Neuronal stem cell (in vitro differentiated cells): ENCODE results near the gene ITGAL.

Experiments
- DNase-seq: peaks from one replicate; pipeline ENCODE4 v3.0.0-alpha.2; 2013; ENCODE audit warnings: low spot score
- H2AFZ ChIP-seq: one replicate; pipeline ENCODE4 v1.6.1; 2013; ENCODE audit warnings: mild to moderate bottlenecking, low read length, inconsistent platforms
- H2AK5ac ChIP-seq: 2 replicates; pipeline ENCODE4 v1.6.1; 2013; ENCODE audit warnings: low read depth, mild to moderate bottlenecking, inconsistent platforms, low read length, moderate library complexity, mixed read lengths
- H2BK120ac ChIP-seq: 2 replicates; pipeline ENCODE4 v1.6.1; 2013; ENCODE audit warnings: low read depth, mild to moderate bottlenecking, inconsistent platforms, low read length, moderate library complexity, mixed read lengths
- H2BK12ac ChIP-seq: one replicate; pipeline ENCODE4 v1.6.1; 2013; ENCODE audit warnings: low read length, inconsistent platforms
- H2BK15ac ChIP-seq: 2 replicates; pipeline ENCODE4 v1.6.1; 2013; ENCODE audit warnings: mild to moderate bottlenecking, low read length, inconsistent platforms, mixed read lengths
- H2BK5ac ChIP-seq: one replicate; pipeline ENCODE4 v1.6.1; 2013; ENCODE audit warnings: inconsistent platforms, mild to moderate bottlenecking, low read length, moderate library complexity
- H3K14ac ChIP-seq: one replicate; pipeline ENCODE4 v1.6.1; 2013; ENCODE audit warnings: low read length, inconsistent platforms
- H3K18ac ChIP-seq: 2 replicates; pipeline ENCODE4 v1.6.1; 2013; ENCODE audit warnings: low read length, inconsistent platforms
- H3K23ac ChIP-seq: 2 replicates; pipeline ENCODE4 v1.6.1; 2013; ENCODE audit warnings: low read depth, mild to moderate bottlenecking, mixed read lengths, low read length, inconsistent platforms; ENCODE audit not compliant: poor library complexity
- H3K27ac ChIP-seq: replicated peaks from 3 replicates; pipeline ENCODE4 v1.5.1; 2013; ENCODE audit warnings: low read length, inconsistent platforms
- H3K27me3 ChIP-seq, 3 experiments: 2 replicates each; pipeline ENCODE4 v1.6.1; 2013; ENCODE audit warnings: low read length in 3 of 3, mild to moderate bottlenecking in 2 of 3, inconsistent platforms in 1 of 3, low read depth in 1 of 3, mixed read lengths in 1 of 3, moderate library complexity in 1 of 3; ENCODE audit not compliant: control insufficient read depth in 3 of 3, insufficient read depth in 3 of 3
- H3K36me3 ChIP-seq, 2 donors: replicated peaks in 1 of 2; 2 replicates each; pipeline ENCODE4 v1.6.1; 2013; ENCODE audit warnings: low read length in 2 of 2; ENCODE audit not compliant: control insufficient read depth in 2 of 2, insufficient read depth in 2 of 2
- H3K4ac ChIP-seq: 2 replicates; pipeline ENCODE4 v1.6.1; 2013; ENCODE audit warnings: inconsistent platforms, mild to moderate bottlenecking, low read length, moderate library complexity
- H3K4me1 ChIP-seq, 2 donors: 1 replicate in 1 of 2; 2 replicates in 1 of 2; pipeline ENCODE4 v1.6.1; 2013; ENCODE audit warnings: low read length in 2 of 2, low read depth in 1 of 2; ENCODE audit not compliant: control insufficient read depth in 2 of 2, insufficient read depth in 1 of 2
- H3K4me2 ChIP-seq: one replicate; pipeline ENCODE4 v1.6.1; 2013; ENCODE audit warnings: mild to moderate bottlenecking, low read length, inconsistent platforms; ENCODE audit not compliant: insufficient read depth, poor library complexity, severe bottlenecking
- H3K4me3 ChIP-seq, 2 donors: 2 replicates each; pipeline ENCODE4 v1.5.1; 2013; ENCODE audit warnings: low read length in 2 of 2, mild to moderate bottlenecking in 2 of 2, inconsistent platforms in 1 of 2, moderate library complexity in 1 of 2
- H3K79me1 ChIP-seq: one replicate; pipeline ENCODE4 v1.6.1; 2013; ENCODE audit warnings: low read depth, mild to moderate bottlenecking, inconsistent platforms, low read length, moderate library complexity
- H3K9ac ChIP-seq: one replicate; pipeline ENCODE4 v1.6.1; 2013; ENCODE audit warnings: mild to moderate bottlenecking, low read depth, low read length, inconsistent platforms; ENCODE audit not compliant: poor library complexity
- H3K9me3 ChIP-seq, 2 donors: replicated peaks in 1 of 2; 2 replicates each; pipeline versions ENCODE3 to v1.6.1; 2013; ENCODE audit warnings: low read length in 2 of 2, mild to moderate bottlenecking in 2 of 2, inconsistent platforms in 1 of 2, low read depth in 1 of 2, mixed read lengths in 1 of 2, moderate library complexity in 1 of 2; ENCODE audit not compliant: control insufficient read depth in 2 of 2, insufficient read depth in 1 of 2
- H4K8ac ChIP-seq: one replicate; pipeline ENCODE4 v1.6.1; 2013; ENCODE audit warnings: low read depth, mild to moderate bottlenecking, inconsistent platforms, low read length, moderate library complexity
- H4K91ac ChIP-seq: one replicate; pipeline ENCODE4 v1.6.1; 2013; ENCODE audit warnings: low read length, low read depth, mild to moderate bottlenecking, inconsistent platforms; ENCODE audit not compliant: poor library complexity
- WGBS, 2 donors: extraction: QIAGEN DNeasy Blood & Tissue Kit; methylation state at CpG; one replicate each; pipeline ENCODE4 v1.1.7; 2013; ENCODE audit warnings: missing lambda C conversion rate in 2 of 2, mixed read lengths in 1 of 2; ENCODE audit not compliant: insufficient read length in 2 of 2, insufficient replicate concordance in 1 of 2; ENCODE audit errors: extremely low coverage in 2 of 2; 5-methylcytosine and 5-hydroxymethylcytosine counted together

Gene ITGAL

GRCh38 chr16:30470170-30470512, 2.4 kb upstream of the ITGAL start:
- no peak overlapping the region for H3K4me2 ChIP-seq
- no peak overlapping the region for H3K9ac ChIP-seq
- no peak overlapping the region for H3K4me3 ChIP-seq
- H4K8ac ChIP-seq = no peak overlapping the region
- H3K4ac ChIP-seq = no peak overlapping the region
- H3K27ac ChIP-seq = no peak overlapping the region
- H3K23ac ChIP-seq = no peak overlapping the region
- no peaks in the 10 kb centered on the region for H3K79me1 ChIP-seq
- WGBS, 2 donors = no CpG with 5 or more reads among the region's 3 CpGs
- H2BK12ac ChIP-seq = no peak overlapping the region
- no peak overlapping the region for H2AK5ac ChIP-seq
- H2BK120ac ChIP-seq = no peak overlapping the region
- H2AFZ ChIP-seq = no peak overlapping the region
- no peak overlapping the region for H2BK5ac ChIP-seq
- no peak overlapping the region for H3K14ac ChIP-seq
- H2BK15ac ChIP-seq = no peak overlapping the region
- no peak for DNase-seq
- no peak overlapping the region for H3K18ac ChIP-seq
- no peaks in the 10 kb centered on the region for H3K36me3 ChIP-seq
- H3K9me3 ChIP-seq = peaks cover 0 to 1% of the 10 kb centered on the region in 2 donors
- no peak overlapping the region for H4K91ac ChIP-seq
- peaks cover 0 to 3% (median 0%) of the 10 kb centered on the region in 3 experiments for H3K27me3 ChIP-seq
- H3K4me1 ChIP-seq = peaks cover 0 to 3% of the 10 kb centered on the region in 2 donors

- no peak overlapping the region for H3K4me2 ChIP-seq
- DNase-seq = no peak
- no peak overlapping the region for H2AFZ ChIP-seq
- no peak overlapping the region for H3K4ac ChIP-seq
- H3K4me3 ChIP-seq = no peak overlapping the region
- H2BK15ac ChIP-seq = no peak overlapping the region
- H2AK5ac ChIP-seq = no peak overlapping the region
- H3K14ac ChIP-seq = no peak overlapping the region
- no peak overlapping the region for H4K91ac ChIP-seq
- no peaks in the 10 kb centered on the region for H3K36me3 ChIP-seq
- H3K79me1 ChIP-seq = no peaks in the 10 kb centered on the region
- peaks cover 0 to 3% of the 10 kb centered on the region in 2 donors for H3K4me1 ChIP-seq
- no peak overlapping the region for H3K23ac ChIP-seq
- no peak overlapping the region for H2BK5ac ChIP-seq
- H3K9ac ChIP-seq = no peak overlapping the region
- H3K9me3 ChIP-seq = peaks cover 0 to 1% of the 10 kb centered on the region in 2 donors
- H2BK120ac ChIP-seq = no peak overlapping the region
- H2BK12ac ChIP-seq = no peak overlapping the region
- no peak overlapping the region for H3K27ac ChIP-seq
- peaks cover 0 to 3% (median 0%) of the 10 kb centered on the region in 3 experiments for H3K27me3 ChIP-seq
- no CpG with 5 or more reads among the region's 8 CpGs for WGBS, 2 donors
- no peak overlapping the region for H4K8ac ChIP-seq
- no peak overlapping the region for H3K18ac ChIP-seq
Observed at GRCh38 chr16:30470632-30470995, 1.9 kb upstream of the ITGAL start.

DNA sequence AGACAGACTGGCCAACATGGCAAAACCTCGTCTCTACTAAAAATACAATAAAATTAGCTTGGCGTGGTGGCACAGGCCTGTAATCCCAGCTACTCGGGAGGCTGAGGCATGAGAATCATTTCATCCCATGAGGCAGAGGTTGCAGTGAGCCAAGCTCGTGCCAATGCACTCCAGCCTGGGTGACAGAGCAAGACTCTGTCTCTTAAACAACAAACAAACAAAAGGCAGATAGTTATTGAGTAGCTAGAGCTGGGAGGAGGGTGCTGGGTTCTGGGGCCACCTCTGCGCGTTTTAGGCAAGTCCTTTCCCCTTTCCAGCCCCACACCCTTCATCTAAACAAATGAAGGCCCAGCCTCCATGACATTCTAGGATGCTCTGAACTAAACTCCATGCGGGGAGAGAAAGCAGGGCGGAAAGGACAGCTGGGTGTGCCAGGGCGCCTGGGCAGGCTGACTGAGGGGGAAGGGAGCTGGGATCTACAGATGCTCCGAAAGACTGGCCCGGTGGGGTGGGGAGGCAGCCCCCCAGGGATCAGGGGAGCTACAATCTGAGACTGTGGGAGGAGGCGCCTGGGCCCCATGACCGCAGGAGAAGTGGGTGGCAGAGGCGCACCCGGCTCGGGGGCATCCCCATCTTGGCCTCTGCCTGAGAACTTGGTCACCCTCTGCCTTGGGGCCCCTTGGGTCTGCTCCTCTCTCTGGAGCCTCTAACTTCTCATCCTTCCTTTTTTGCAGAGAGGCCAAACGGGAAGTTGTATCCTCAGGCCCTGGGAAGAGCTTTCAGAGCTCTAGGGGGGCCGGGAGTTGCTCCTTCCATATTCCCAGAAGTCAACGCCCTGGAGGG, 910 bp downstream of the ITGAL start:
- Histone ChIP-seq H2BK15ac (peak overlapping the region; percentile 37), H3K18ac (peak overlapping the region; percentile 48), H3K4ac (no peak overlapping the region), H4K91ac (no peak overlapping the region), H3K27me3 (peaks cover 0 to 3% (median 0%) of the 10 kb centered on the region in 3 experiments), H4K8ac (no peak overlapping the region), H3K4me2 (no peak overlapping the region), H3K9me3 (peaks cover 0 to 1% of the 10 kb centered on the region in 2 donors), H2BK120ac (no peak overlapping the region), H3K23ac (no peak overlapping the region), H3K4me1 (peaks cover 0 to 3% of the 10 kb centered on the region in 2 donors), H2AK5ac (no peak overlapping the region), H3K14ac (peak overlapping the region; percentile 38), H2BK12ac (no peak overlapping the region), H2AFZ (no peak overlapping the region), H3K27ac (no peak overlapping the region), H3K79me1 (no peaks in the 10 kb centered on the region), H3K36me3 (no peaks in the 10 kb centered on the region), H3K4me3 (no peak overlapping the region), H2BK5ac (peak overlapping the region; percentile 66), H3K9ac (no peak overlapping the region)
- WGBS, 2 donors = no CpG with 5 or more reads among the region's 19 CpGs
- no peak for DNase-seq

DNA sequence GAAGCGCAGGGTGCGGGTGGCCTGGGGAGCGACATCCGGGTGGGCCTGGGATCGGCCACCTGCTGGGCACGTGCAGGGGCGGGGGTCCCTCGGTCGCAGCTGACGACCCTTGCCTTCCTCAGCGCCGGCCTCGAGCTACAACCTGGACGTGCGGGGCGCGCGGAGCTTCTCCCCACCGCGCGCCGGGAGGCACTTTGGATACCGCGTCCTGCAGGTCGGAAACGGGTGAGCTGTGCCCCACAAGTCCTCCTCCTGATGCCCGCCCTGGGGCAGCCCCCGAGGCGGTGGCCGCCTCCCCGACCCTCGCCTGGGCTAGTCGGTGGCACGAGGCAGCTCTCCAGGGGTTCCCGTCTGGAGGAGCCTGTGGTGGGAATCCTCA, 1.5 kb downstream of the ITGAL start:
- Histone ChIP-seq H3K79me1 (no peaks in the 10 kb centered on the region), H3K27me3 (peaks cover 0 to 3% (median 0%) of the 10 kb centered on the region in 3 experiments)
- WGBS, 2 donors = no CpG with 5 or more reads among the region's 35 CpGs

More for the DNA sequence above, 1.5 kb downstream of the ITGAL start:
- H3K4me3 ChIP-seq = no peak overlapping the region
- no peak overlapping the region for H3K9ac ChIP-seq
- H2BK5ac ChIP-seq = peak overlapping the region; percentile 66
- H3K4ac ChIP-seq = no peak overlapping the region
- no peak overlapping the region for H3K23ac ChIP-seq
- H4K8ac ChIP-seq = no peak overlapping the region
- H3K36me3 ChIP-seq = no peaks in the 10 kb centered on the region
- H3K4me2 ChIP-seq = no peak overlapping the region
- no peak overlapping the region for H2BK120ac ChIP-seq
- H2AFZ ChIP-seq = no peak overlapping the region
- no peak overlapping the region for H3K27ac ChIP-seq
- no peak for DNase-seq
- peak overlapping the region; percentile 48 for H3K18ac ChIP-seq
- peaks cover 0 to 1% of the 10 kb centered on the region in 2 donors for H3K9me3 ChIP-seq
- peak overlapping the region; percentile 37 for H2BK15ac ChIP-seq
- peak overlapping the region; percentile 38 for H3K14ac ChIP-seq
- H2AK5ac ChIP-seq = no peak overlapping the region
- H4K91ac ChIP-seq = no peak overlapping the region
- no peak overlapping the region for H2BK12ac ChIP-seq
- peaks cover 0 to 3% of the 10 kb centered on the region in 2 donors for H3K4me1 ChIP-seq
